ENCODE data around the gene NDRG2. TPM values are rescaled to one million over a fixed set of nuclear protein-coding genes. Genes with fewer than 3 reads are reported as not detected.

The NDRG2 gene
- total and polyA plus RNA-seq, 9 donors, result 355 to 703 (median 433) TPM

DNA sequence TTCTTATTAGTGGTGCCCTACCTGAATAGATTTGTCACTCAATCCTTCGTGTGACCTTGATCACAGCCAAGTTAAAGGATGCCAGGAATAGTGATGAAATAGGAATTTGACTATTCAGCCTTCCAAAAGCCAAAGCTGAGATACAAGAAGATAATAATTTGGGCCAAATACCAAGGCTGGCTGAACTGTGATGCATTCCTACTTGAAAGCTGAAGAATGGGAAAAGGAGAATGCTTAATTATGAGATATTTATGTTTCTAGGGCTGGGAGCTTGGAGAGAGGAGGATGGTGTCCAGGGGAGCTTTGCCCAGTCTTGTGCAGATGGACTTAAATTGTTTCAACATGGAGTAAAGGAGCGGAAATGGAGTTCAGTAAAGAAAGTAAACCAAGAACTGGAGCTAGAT lies 22.5 kb upstream of the NDRG2 start:
- TF ChIP-seq POLR2A (IDR thresholded peaks at IDR 0.05) (no peak), EP300 (IDR thresholded peaks at IDR 0.05) (no peak)
- TF ChIP-seq, protein P1, sequence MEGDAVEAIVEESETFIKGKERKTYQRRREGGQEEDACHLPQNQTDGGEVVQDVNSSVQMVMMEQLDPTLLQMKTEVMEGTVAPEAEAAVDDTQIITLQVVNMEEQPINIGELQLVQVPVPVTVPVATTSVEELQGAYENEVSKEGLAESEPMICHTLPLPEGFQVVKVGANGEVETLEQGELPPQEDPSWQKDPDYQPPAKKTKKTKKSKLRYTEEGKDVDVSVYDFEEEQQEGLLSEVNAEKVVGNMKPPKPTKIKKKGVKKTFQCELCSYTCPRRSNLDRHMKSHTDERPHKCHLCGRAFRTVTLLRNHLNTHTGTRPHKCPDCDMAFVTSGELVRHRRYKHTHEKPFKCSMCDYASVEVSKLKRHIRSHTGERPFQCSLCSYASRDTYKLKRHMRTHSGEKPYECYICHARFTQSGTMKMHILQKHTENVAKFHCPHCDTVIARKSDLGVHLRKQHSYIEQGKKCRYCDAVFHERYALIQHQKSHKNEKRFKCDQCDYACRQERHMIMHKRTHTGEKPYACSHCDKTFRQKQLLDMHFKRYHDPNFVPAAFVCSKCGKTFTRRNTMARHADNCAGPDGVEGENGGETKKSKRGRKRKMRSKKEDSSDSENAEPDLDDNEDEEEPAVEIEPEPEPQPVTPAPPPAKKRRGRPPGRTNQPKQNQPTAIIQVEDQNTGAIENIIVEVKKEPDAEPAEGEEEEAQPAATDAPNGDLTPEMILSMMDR (IDR thresholded peaks at IDR 0.05), result no peak
- H3K4me3 ChIP-seq, result no peak overlapping the region
- intact Hi-C loops (cut with DNase I), result loop anchor here in 1 of 4 donors (10.0 kb wide), 1 partner anchor 53 kb away; the partner anchor contains the start of gene SLC39A2
- no peaks in the 10 kb centered on the region for H3K9me3 ChIP-seq
- WGBS, 3 donors, result 64 to 80% (median 79%) methylated on average over 2 of the region's 2 CpGs
- H3K27ac ChIP-seq, result no peak overlapping the region
- H3K36me3 ChIP-seq, result no peaks in the 10 kb centered on the region
- no peak for DNase-seq
- H3K4me1 ChIP-seq (ENCODE audit: insufficient read depth), result peaks cover 3% of the 10 kb centered on the region
- no peaks in the 10 kb centered on the region for H3K27me3 ChIP-seq

- 53 to 61% (median 55%) methylated on average over 6 of the region's 6 CpGs for WGBS, 3 donors
- Histone ChIP-seq H3K27me3 (no peaks in the 10 kb centered on the region), H3K27ac (no peak overlapping the region), H3K36me3 (no peaks in the 10 kb centered on the region), H3K9me3 (no peaks in the 10 kb centered on the region), H3K4me1 (ENCODE audit: insufficient read depth) (peaks cover 7% of the 10 kb centered on the region), H3K4me3 (no peak overlapping the region)
- intact Hi-C loops (cut with DNase I), result loop anchor here in 1 of 4 donors (10.0 kb wide), 1 partner anchor 49 kb away; the partner anchor contains the start of gene SLC39A2
- no peak for TF ChIP-seq POLR2A (IDR thresholded peaks at IDR 0.05)
- no peak for TF ChIP-seq EP300 (IDR thresholded peaks at IDR 0.05)
- TF ChIP-seq, protein P1 (IDR thresholded peaks at IDR 0.05), result no peak
- DNase-seq, result no peak
Observed at GRCh38 chr14:21043974-21044618, 19.2 kb upstream of the NDRG2 start.

DNA sequence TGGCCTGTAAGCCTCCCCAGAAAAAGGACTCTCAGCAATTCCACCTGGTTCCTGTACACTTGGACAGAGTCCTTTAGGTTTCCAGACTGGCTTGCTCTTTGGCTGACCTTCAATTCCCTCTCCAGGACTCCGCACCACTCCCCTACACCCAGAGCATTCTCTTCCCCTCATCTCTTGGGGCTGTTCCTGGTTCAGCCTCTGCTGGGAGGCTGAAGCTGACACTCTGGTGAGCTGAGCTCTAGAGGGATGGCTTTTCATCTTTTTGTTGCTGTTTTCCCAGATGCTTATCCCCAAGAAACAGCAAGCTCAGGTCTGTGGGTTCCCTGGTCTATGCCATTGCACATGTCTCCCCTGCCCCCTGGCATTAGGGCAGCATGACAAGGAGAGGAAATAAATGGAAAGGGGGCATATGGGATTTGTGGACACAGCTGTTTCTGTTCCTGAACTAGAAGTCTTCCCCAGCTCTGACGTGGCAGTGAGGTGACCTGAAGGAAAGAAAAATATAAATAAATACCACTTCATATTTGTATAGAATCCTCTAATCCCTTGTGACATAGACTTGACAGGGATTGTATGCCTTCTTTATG lies 18.6 kb upstream of the NDRG2 start:
- intact Hi-C loops (cut with DNase I), result loop anchor here in 1 of 4 donors (10.0 kb wide), 1 partner anchor 49 kb away; the partner anchor contains the start of gene SLC39A2
- H3K4me1 ChIP-seq (ENCODE audit: insufficient read depth), result peaks cover 7% of the 10 kb centered on the region
- no peaks in the 10 kb centered on the region for H3K9me3 ChIP-seq
- WGBS, 3 donors, result 26 to 33% (median 32%) methylated on average over 2 of the region's 2 CpGs
- H3K36me3 ChIP-seq, result no peaks in the 10 kb centered on the region
- H3K4me3 ChIP-seq, result no peak overlapping the region
- no peaks in the 10 kb centered on the region for H3K27me3 ChIP-seq
- no peak overlapping the region for H3K27ac ChIP-seq
- no peak for DNase-seq
- TF ChIP-seq POLR2A (IDR thresholded peaks at IDR 0.05) (no peak), EP300 (IDR thresholded peaks at IDR 0.05) (no peak)
- TF ChIP-seq, protein P1 (IDR thresholded peaks at IDR 0.05), result no peak

- intact Hi-C loops (cut with DNase I), result loop anchor here in 1 of 4 donors (10.0 kb wide), 1 partner anchor 48 kb away; the partner anchor contains the start of gene SLC39A2
- WGBS, 3 donors, result 62 to 69% (median 62%) methylated on average over 8 of the region's 8 CpGs
- no peaks in the 10 kb centered on the region for H3K27me3 ChIP-seq
- peaks cover 5% of the 10 kb centered on the region for H3K4me1 ChIP-seq (ENCODE audit: insufficient read depth)
- H3K36me3 ChIP-seq, result no peaks in the 10 kb centered on the region
- H3K4me3 ChIP-seq, result no peak overlapping the region
- DNase-seq, result no peak
- TF ChIP-seq POLR2A (IDR thresholded peaks at IDR 0.05) (no peak), EP300 (IDR thresholded peaks at IDR 0.05) (no peak)
- TF ChIP-seq, protein P1 (IDR thresholded peaks at IDR 0.05), result no peak
- no peaks in the 10 kb centered on the region for H3K9me3 ChIP-seq
- H3K27ac ChIP-seq, result no peak overlapping the region
Observed at GRCh38 chr14:21042918-21043317, 18.1 kb upstream of the NDRG2 start.

All from ovary (tissue), 9 donors.